Inferior parietal cortex (tissue), 1 donor: ENCODE measurements around the gene LENG1.
"Not testable (repeated sequence)": the region's sequence is repeated elsewhere in the genome, so short reads cannot be mapped to it uniquely, and the experiment has no call there.

Experiments used
- DNase-seq: peaks from one replicate; pipeline ENCODE4 v3.0.0-alpha.2; 2016; ENCODE audit errors: extremely low spot score

LENG1 gene

GRCh38 chr19:54189735-54190502, 30.4 kb upstream of the LENG1 start:
- peak; percentile 100 for DNase-seq

- DNase-seq = no peak
Observed at GRCh38 chr19:54189145-54189734, 29.7 kb upstream of the LENG1 start, which contains the start of gene MBOAT7. MBOAT7 (minus strand) TSS chr19:54189580; CDS start chr19:54188508, 1,072 bp downstream.

- peak; percentile 39 for DNase-seq
Observed at GRCh38 chr19:54188215-54188871, 28.8 kb upstream of the LENG1 start.

- no peak for DNase-seq
Observed at GRCh38 chr19:54186934-54187381, 27.4 kb upstream of the LENG1 start.

- no peak for DNase-seq
Observed at GRCh38 chr19:54186351-54186750, 26.8 kb upstream of the LENG1 start.

- no peak for DNase-seq
Observed at GRCh38 chr19:54183431-54183830, 23.9 kb upstream of the LENG1 start.

GRCh38 chr19:54181894-54182293, 22.4 kb upstream of the LENG1 start:
- not testable (repeated sequence) for DNase-seq

- DNase-seq = no peak
Observed at GRCh38 chr19:54180691-54181091, 21.2 kb upstream of the LENG1 start.

GRCh38 chr19:54179921-54180461, 20.5 kb upstream of the LENG1 start:
- no peak for DNase-seq

- DNase-seq = no peak
Observed at GRCh38 chr19:54179262-54179852, 19.8 kb upstream of the LENG1 start.

- DNase-seq = no peak
Observed at GRCh38 chr19:54178581-54179261, 19.2 kb upstream of the LENG1 start.

GRCh38 chr19:54173951-54174834, 14.7 kb upstream of the LENG1 start:
- DNase-seq = no peak

- DNase-seq = no peak
Observed at GRCh38 chr19:54173359-54173699, 13.8 kb upstream of the LENG1 start.

GRCh38 chr19:54172471-54173358, 13.2 kb upstream of the LENG1 start, which contains the start of gene TMC4:
TMC4 (minus strand) TSS chr19:54173160; CDS start chr19:54173117, 43 bp downstream.
- DNase-seq = no peak

- not testable (repeated sequence) for DNase-seq
Observed at GRCh38 chr19:54171736-54172431, 12.4 kb upstream of the LENG1 start.

GRCh38 chr19:54169149-54169740, 9.7 kb upstream of the LENG1 start:
- DNase-seq = no peak

- DNase-seq = peak; percentile 88
Observed at GRCh38 chr19:54168174-54168917, 8.8 kb upstream of the LENG1 start.

GRCh38 chr19:54165222-54165621, 5.7 kb upstream of the LENG1 start:
- no peak for DNase-seq
